Trophoblast cell (in vitro differentiated cells and primary cell): ENCODE measurements around the gene MED12L.

Experiments
- DNase-seq, 2 donors: peaks; one replicate each; pipeline ENCODE4 v3.0.0-alpha.2; 2016
- H2AFZ ChIP-seq: 2 replicates; pipeline ENCODE4 v1.6.1; 2013; ENCODE audit warnings: low read length, moderate library complexity, mild to moderate bottlenecking; ENCODE audit not compliant: insufficient read depth, poor library complexity
- H2AK5ac ChIP-seq: 2 replicates; pipeline ENCODE4 v1.6.1; 2013; ENCODE audit warnings: mild to moderate bottlenecking, low read length
- H2BK120ac ChIP-seq: 2 replicates; pipeline ENCODE4 v1.6.1; 2013; ENCODE audit warnings: low read length, mild to moderate bottlenecking, moderate library complexity; ENCODE audit not compliant: insufficient read depth, poor library complexity
- H2BK12ac ChIP-seq: 2 replicates; pipeline ENCODE4 v1.6.1; 2013; ENCODE audit warnings: mild to moderate bottlenecking, low read length, moderate library complexity
- H2BK5ac ChIP-seq: 2 replicates; pipeline ENCODE4 v1.6.1; 2013; ENCODE audit warnings: low read length, low read depth, moderate library complexity, mild to moderate bottlenecking; ENCODE audit not compliant: poor library complexity
- H3K14ac ChIP-seq: 2 replicates; pipeline ENCODE4 v1.6.1; 2013; ENCODE audit warnings: mild to moderate bottlenecking, low read length
- H3K18ac ChIP-seq: 2 replicates; pipeline ENCODE4 v1.6.1; 2013; ENCODE audit warnings: mild to moderate bottlenecking, low read length
- H3K23ac ChIP-seq: 2 replicates; pipeline ENCODE4 v1.6.1; 2013; ENCODE audit warnings: low read length
- H3K27ac ChIP-seq: 2 replicates; pipeline ENCODE4 v1.5.1; 2013; ENCODE audit warnings: low read depth, mild to moderate bottlenecking, inconsistent platforms, low read length, moderate library complexity
- H3K27me3 ChIP-seq: 2 replicates; pipeline ENCODE4 v1.6.1; 2013; ENCODE audit warnings: inconsistent platforms, mild to moderate bottlenecking, low read length, moderate library complexity; ENCODE audit not compliant: insufficient read depth
- H3K36me3 ChIP-seq, 2 experiments: 1 replicate in 1 of 2; 2 replicates in 1 of 2; pipeline ENCODE4 v1.6.1; 2013; ENCODE audit warnings: low read length in 2 of 2, mild to moderate bottlenecking in 2 of 2, moderate library complexity in 1 of 2; ENCODE audit not compliant: insufficient read depth in 2 of 2, control insufficient read depth in 1 of 2
- H3K4ac ChIP-seq: 2 replicates; pipeline ENCODE4 v1.6.1; 2013; ENCODE audit warnings: low read depth, mild to moderate bottlenecking, low read length, moderate library complexity
- H3K4me1 ChIP-seq, 2 experiments: 1 replicate in 1 of 2; 2 replicates in 1 of 2; pipeline ENCODE4 v1.6.1; 2013; ENCODE audit warnings: low read length in 2 of 2, mild to moderate bottlenecking in 2 of 2, moderate library complexity in 1 of 2; ENCODE audit not compliant: insufficient read depth in 2 of 2, control insufficient read depth in 1 of 2
- H3K4me2 ChIP-seq: 2 replicates; pipeline ENCODE4 v1.6.1; 2013; ENCODE audit warnings: inconsistent platforms, mild to moderate bottlenecking, low read length, moderate library complexity
- H3K4me3 ChIP-seq: 2 replicates; pipeline ENCODE4 v1.5.1; 2013; ENCODE audit warnings: mild to moderate bottlenecking, low read depth, low read length, inconsistent platforms
- H3K79me1 ChIP-seq: one replicate; pipeline ENCODE4 v1.6.1; 2013; ENCODE audit warnings: low read length
- H3K79me2 ChIP-seq: 2 replicates; pipeline ENCODE4 v1.6.1; 2013; ENCODE audit warnings: low read length, mild to moderate bottlenecking; ENCODE audit not compliant: control insufficient read depth, insufficient read depth, poor library complexity
- H3K9ac ChIP-seq: 2 replicates; pipeline ENCODE4 v1.6.1; 2013; ENCODE audit warnings: mild to moderate bottlenecking, low read length
- H3K9me3 ChIP-seq: 2 replicates; pipeline ENCODE4 v1.6.1; 2013; ENCODE audit warnings: low read depth, mild to moderate bottlenecking, control low read depth, inconsistent platforms, low read length; ENCODE audit not compliant: insufficient read depth
- H4K12ac ChIP-seq: 2 replicates; pipeline ENCODE4 v1.6.1; 2013; ENCODE audit warnings: low read depth, mild to moderate bottlenecking, low read length, moderate library complexity
- H4K8ac ChIP-seq: 2 replicates; pipeline ENCODE4 v1.6.1; 2013; ENCODE audit warnings: low read depth, mild to moderate bottlenecking, low read length, moderate library complexity
- H4K91ac ChIP-seq: one replicate; pipeline ENCODE4 v1.6.1; 2013; ENCODE audit warnings: low read depth, mild to moderate bottlenecking, low read length, moderate library complexity
- WGBS: extraction: QIAGEN DNeasy Blood & Tissue Kit; methylation state at CpG from one replicate; pipeline ENCODE4 v1.1.7; 2013; ENCODE audit warnings: missing lambda C conversion rate; ENCODE audit not compliant: insufficient read length, insufficient coverage; ENCODE audit errors: extremely low coverage; 5-methylcytosine and 5-hydroxymethylcytosine counted together

MED12L gene

GRCh38 chr3:151479452-151479851, 394.0 kb downstream of the MED12L start:
- Histone ChIP-seq H4K8ac (no peak overlapping the region), H3K79me2 (no peaks in the 10 kb centered on the region), H3K18ac (no peak overlapping the region), H3K4me1 (peaks cover 0 to 3% of the 10 kb centered on the region in 2 experiments), H3K79me1 (no peaks in the 10 kb centered on the region), H3K23ac (no peak overlapping the region), H2AFZ (no peak overlapping the region), H3K4me3 (no peak overlapping the region), H2AK5ac (no peak overlapping the region), H3K27me3 (no peaks in the 10 kb centered on the region), H4K12ac (no peak overlapping the region), H3K27ac (no peak overlapping the region), H3K14ac (no peak overlapping the region), H3K4ac (no peak overlapping the region), H3K9me3 (peaks cover 4% of the 10 kb centered on the region), H3K4me2 (no peak overlapping the region), H4K91ac (no peak overlapping the region), H2BK5ac (no peak overlapping the region), H3K9ac (no peak overlapping the region), H2BK120ac (no peak overlapping the region), H3K36me3 (no peaks in the 10 kb centered on the region), H2BK12ac (no peak overlapping the region)
- WGBS, result no CpG with 5 or more reads among the region's 1 CpG
- no peak for DNase-seq

GRCh38 chr3:151480492-151480891, 395.0 kb downstream of the MED12L start:
- Histone ChIP-seq H3K27ac (no peak overlapping the region), H4K12ac (no peak overlapping the region), H3K4me1 (peaks cover 0 to 3% of the 10 kb centered on the region in 2 experiments), H3K36me3 (no peaks in the 10 kb centered on the region), H2BK12ac (no peak overlapping the region), H3K79me2 (no peaks in the 10 kb centered on the region), H4K8ac (no peak overlapping the region), H3K4me2 (no peak overlapping the region), H3K18ac (no peak overlapping the region), H3K27me3 (no peaks in the 10 kb centered on the region), H2BK120ac (no peak overlapping the region), H3K23ac (no peak overlapping the region), H3K9me3 (peaks cover 4% of the 10 kb centered on the region), H3K14ac (no peak overlapping the region), H2AFZ (no peak overlapping the region), H2AK5ac (no peak overlapping the region), H4K91ac (no peak overlapping the region), H3K9ac (no peak overlapping the region), H3K4me3 (no peak overlapping the region), H3K79me1 (no peaks in the 10 kb centered on the region), H3K4ac (no peak overlapping the region), H2BK5ac (no peak overlapping the region)
- no peak for DNase-seq
- no CpG with 5 or more reads among the region's 2 CpGs for whole genome bisulfite sequencing

DNA sequence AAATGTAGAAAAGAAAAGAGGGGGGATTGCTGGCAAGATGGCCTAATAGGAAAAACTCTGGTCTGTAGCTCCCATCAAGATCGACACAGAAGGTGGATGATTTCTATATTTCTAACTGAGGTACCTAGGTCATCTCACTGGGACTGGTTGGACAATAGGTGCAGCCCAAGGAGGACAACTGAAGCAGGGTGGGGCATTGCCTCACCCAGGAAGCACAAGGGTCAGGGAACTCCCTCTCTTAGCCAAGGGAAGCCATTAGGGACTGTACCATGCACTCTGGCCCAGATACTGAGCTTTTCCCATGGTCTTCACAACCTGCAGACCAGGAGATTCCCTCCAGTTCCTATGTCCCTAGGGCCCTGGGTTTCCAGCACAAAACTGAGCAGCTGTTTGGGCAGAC, 398.0 kb downstream of the MED12L start:
- no peaks in the 10 kb centered on the region for H3K36me3 ChIP-seq
- H3K4ac ChIP-seq, result no peak overlapping the region
- no peak overlapping the region for H2AFZ ChIP-seq
- H3K9ac ChIP-seq, result no peak overlapping the region
- no peaks in the 10 kb centered on the region for H3K79me1 ChIP-seq
- no peak overlapping the region for H3K4me2 ChIP-seq
- H3K4me1 ChIP-seq, result no peaks in the 10 kb centered on the region
- H3K14ac ChIP-seq, result no peak overlapping the region
- H4K12ac ChIP-seq, result no peak overlapping the region
- no peak overlapping the region for H3K4me3 ChIP-seq
- no CpG with 5 or more reads among the region's 1 CpG for WGBS
- no peak overlapping the region for H3K18ac ChIP-seq
- no peak overlapping the region for H2BK5ac ChIP-seq
- no peak overlapping the region for H3K23ac ChIP-seq
- DNase-seq, result no peak
- H4K91ac ChIP-seq, result no peak overlapping the region
- H3K27ac ChIP-seq, result no peak overlapping the region
- H4K8ac ChIP-seq, result no peak overlapping the region
- no peak overlapping the region for H2AK5ac ChIP-seq
- H2BK120ac ChIP-seq, result no peak overlapping the region
- H3K9me3 ChIP-seq, result peaks cover 4% of the 10 kb centered on the region
- no peak overlapping the region for H2BK12ac ChIP-seq
- no peaks in the 10 kb centered on the region for H3K79me2 ChIP-seq
- no peaks in the 10 kb centered on the region for H3K27me3 ChIP-seq

DNA sequence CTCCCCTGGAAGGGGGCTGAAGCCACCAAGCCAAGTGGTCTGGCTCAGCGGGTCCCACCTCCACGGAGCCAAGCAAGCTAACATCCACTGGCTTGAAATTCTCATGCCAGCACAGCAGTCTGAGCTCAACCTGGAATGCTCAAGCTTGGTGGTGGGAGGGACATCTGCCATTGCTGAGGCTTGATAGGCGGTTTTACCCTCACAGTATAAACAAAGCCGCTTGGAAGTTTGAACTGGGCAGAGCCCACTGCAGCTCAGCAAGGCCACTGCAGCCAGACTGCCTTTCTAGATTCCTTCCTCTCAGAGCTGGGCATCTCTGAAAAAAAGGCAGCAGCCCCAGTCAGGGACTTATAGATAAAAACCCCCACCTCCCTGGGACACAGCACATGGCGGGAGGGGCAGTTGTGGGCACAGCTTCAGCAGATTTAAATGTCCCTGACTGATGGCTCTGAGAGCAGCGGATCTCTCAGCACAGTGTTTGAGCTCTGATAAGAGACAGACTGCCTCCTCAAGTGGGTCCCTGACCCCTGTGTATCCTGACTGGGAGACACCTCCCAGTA, 398.6 kb downstream of the MED12L start:
- H3K23ac ChIP-seq, result no peak overlapping the region
- no peak for DNase-seq
- H3K4me3 ChIP-seq, result no peak overlapping the region
- H3K9me3 ChIP-seq, result peaks cover 4% of the 10 kb centered on the region
- WGBS, result no CpG with 5 or more reads among the region's 6 CpGs
- H3K36me3 ChIP-seq, result no peaks in the 10 kb centered on the region
- no peaks in the 10 kb centered on the region for H3K4me1 ChIP-seq
- no peak overlapping the region for H3K4ac ChIP-seq
- H2BK12ac ChIP-seq, result no peak overlapping the region
- H3K27me3 ChIP-seq, result no peaks in the 10 kb centered on the region
- H3K27ac ChIP-seq, result no peak overlapping the region
- no peak overlapping the region for H3K4me2 ChIP-seq
- H3K9ac ChIP-seq, result no peak overlapping the region
- no peak overlapping the region for H2BK120ac ChIP-seq
- H3K18ac ChIP-seq, result no peak overlapping the region
- H3K79me1 ChIP-seq, result no peaks in the 10 kb centered on the region
- no peak overlapping the region for H2AFZ ChIP-seq
- no peaks in the 10 kb centered on the region for H3K79me2 ChIP-seq
- no peak overlapping the region for H2BK5ac ChIP-seq
- no peak overlapping the region for H4K91ac ChIP-seq
- no peak overlapping the region for H4K8ac ChIP-seq
- H4K12ac ChIP-seq, result no peak overlapping the region
- H3K14ac ChIP-seq, result no peak overlapping the region
- H2AK5ac ChIP-seq, result no peak overlapping the region
